PC-9 (cell line): ENCODE measurements around the gene RTL1.

ENCODE experiments used
- CTCF ChIP-seq: fragments of 200-600 bp; sonication (generic); conservative IDR thresholded peaks from 2 replicates; pipeline ENCODE4 v1.6.1; 2017; ENCODE audit warnings: mixed run types, antibody characterized with exemption, mild to moderate bottlenecking, moderate library complexity
- EZH2 ChIP-seq: fragments of 200-600 bp; sonication (generic); IDR thresholded peaks from 2 replicates; pipeline ENCODE4 v1.8.0; 2017; ENCODE audit warnings: antibody characterized with exemption, low read depth

GRCh38 chr14:100836941-100837804, 66.3 kb downstream of the RTL1 start:
- TF ChIP-seq CTCF = no peak
- no peak for TF ChIP-seq EZH2
